GM19468 (cell line): ENCODE measurements around the gene MRPL4.
A peak's percentile ranks its signal among the peaks of the same experiment; 100 is the strongest.
"Not testable (repeated sequence)": the region's sequence is repeated elsewhere in the genome, so short reads cannot be mapped to it uniquely, and the experiment has no call there.

ENCODE experiments used
- ATAC-seq: cut with Tn5 transposase; IDR thresholded peaks from one replicate; pipeline ENCODE4 v1.9.1; 2021; ENCODE audit warnings: mild to moderate bottlenecking, moderate library complexity, moderate number of reproducible peaks; ENCODE audit not compliant: unreplicated experiment; ENCODE audit errors: extremely low read depth

MRPL4 gene

DNA sequence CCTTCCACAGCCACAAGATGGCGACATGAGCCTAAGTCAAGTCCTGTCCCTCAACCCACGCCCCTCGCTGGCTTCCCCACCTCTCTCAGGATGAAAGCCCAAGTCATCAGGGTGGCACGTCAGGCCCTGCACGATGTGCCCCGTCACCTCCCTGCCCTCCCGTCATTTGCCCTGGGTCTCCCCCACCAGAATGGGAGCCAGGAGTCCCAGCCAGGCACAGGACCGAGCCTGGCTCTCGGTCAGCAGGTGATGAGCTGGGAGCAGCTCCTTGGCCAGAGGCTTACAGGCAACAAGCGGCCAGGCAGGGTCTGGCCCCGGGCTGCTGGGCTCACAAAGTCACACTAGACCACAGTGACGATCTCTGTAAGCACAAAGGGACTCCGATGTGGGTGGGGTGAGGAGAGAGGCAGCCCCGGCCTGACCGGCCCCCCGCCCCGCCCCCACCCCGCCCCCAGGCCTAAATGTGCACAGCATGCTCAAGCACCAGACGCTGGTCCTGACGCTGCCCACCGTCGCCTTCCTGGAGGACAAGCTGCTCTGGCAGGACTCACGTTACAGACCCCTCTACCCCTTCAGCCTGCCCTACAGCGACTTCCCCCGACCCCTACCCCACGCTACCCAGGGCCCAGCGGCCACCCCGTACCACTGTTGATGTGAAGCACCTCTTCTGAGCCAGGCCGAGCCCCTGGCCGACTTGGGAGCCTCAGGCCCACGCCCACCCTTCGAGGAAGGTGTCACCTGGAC is 7.3 kb downstream of the MRPL4 start:
- ATAC-seq = no peak

- no peak for ATAC-seq
Measured at GRCh38 chr19:10260141-10260584, 8.1 kb downstream of the MRPL4 start.

DNA sequence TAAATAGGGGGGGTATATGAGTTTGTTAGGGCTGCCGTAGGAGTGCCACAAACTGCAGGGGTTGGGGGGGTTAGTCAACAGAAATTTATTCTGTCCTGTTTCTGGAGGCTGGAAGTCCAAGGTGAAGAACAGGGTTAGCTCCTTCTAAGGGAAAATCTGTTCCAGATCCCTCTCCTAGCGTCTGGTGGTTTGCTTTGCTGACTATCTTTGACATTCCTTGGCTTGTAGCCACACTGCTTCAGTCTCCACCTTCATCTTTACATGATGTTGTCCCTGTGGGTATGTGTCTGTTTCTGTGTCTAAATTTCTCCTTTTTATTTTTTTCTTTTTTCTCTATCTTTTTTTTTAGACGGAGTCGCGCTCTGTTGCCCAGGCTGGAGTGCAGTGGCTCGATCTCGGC is 10.8 kb downstream of the MRPL4 start:
- no peak for ATAC-seq

- no peak for ATAC-seq
Measured at GRCh38 chr19:10266706-10267105, 14.7 kb downstream of the MRPL4 start.

- ATAC-seq = no peak
Measured at GRCh38 chr19:10268071-10268470, 16.1 kb downstream of the MRPL4 start.

DNA sequence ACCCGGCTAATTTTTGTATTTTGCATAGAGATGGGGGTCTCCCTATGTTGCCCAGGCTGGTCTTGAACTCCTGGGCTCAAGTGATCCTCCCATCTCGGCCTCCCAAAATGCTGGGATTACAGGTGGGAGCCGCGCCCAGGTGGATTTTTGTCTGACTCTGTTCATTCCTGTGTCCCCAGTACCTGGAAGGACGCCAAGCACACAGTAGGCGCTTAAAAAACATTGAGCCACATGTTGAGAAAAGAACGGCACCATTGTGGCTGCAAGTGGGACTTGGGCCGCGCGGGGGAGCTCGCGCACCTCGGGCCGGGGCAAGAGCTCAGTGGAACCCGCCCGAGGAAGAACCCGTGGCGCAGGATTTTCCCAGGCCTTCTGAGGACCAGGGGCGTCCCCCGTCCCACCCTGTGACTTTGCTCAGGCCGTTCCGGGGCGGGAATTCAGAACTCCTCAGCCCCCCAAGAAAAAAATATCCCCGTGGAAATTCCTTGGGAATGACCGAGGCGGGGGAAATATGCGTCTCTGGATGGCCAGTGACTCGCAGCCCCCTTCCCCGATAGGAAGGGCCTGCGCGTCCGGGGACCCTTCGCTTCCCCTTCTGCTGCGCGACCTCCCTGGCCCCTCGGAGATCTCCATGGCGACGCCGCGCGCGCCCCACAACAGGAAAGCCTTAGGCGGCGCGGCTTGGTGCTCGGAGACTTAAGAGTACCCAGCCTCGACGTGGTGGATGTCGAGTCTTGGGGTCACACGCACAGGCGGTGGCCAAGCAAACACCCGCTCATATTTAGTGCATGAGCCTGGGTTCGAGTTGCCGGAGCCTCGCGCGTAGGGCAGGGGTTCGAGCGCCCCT is 17.5 kb downstream of the MRPL4 start:
- no peak for ATAC-seq

DNA sequence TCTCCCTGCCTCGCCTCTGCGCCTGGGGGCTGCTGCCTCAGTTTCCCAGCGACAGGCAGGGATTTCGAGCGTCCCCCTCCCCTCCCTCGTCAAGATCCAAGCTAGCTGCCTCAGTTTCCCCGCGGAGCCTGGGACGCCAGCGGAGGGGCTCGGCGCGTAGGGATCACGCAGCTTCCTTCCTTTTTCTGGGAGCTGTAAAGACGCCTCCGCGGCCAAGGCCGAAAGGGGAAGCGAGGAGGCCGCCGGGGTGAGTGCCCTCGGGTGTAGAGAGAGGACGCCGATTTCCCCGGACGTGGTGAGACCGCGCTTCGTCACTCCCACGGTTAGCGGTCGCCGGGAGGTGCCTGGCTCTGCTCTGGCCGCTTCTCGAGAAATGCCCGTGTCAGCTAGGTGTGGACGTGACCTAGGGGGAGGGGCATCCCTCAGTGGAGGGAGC is 18.2 kb downstream of the MRPL4 start:
- ATAC-seq = no peak

DNA sequence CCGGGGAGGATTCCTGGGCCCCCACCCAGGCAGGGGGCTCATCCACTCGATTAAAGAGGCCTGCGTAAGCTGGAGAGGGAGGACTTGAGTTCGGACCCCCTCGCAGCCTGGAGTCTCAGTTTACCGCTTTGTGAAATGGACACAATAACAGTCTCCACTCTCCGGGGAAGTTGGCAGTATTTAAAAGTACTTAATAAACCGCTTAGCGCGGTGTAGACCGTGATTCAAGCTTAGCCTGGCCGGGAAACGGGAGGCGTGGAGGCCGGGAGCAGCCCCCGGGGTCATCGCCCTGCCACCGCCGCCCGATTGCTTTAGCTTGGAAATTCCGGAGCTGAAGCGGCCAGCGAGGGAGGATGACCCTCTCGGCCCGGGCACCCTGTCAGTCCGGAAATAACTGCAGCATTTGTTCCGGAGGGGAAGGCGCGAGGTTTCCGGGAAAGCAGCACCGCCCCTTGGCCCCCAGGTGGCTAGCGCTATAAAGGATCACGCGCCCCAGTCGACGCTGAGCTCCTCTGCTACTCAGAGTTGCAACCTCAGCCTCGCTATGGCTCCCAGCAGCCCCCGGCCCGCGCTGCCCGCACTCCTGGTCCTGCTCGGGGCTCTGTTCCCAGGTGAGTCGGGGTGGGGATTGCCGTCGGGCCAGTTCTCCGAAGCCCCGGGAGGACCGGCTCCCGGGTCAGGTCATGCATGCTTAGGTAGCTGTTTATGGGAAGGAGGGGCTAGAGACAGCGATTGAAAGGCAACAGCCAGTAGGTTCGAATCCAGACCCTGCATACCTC is 18.8 kb downstream of the MRPL4 start, which contains the start of gene ICAM1:
Gene ICAM1, plus strand, starts transcription at position 505 of the 779 bp plus-strand sequence. Its CDS starts 40 bp downstream, at position 545.
- peak; percentile 25 for ATAC-seq

- ATAC-seq = no peak
Measured at GRCh38 chr19:10271543-10272086, 19.6 kb downstream of the MRPL4 start.

- no peak for ATAC-seq
Measured at GRCh38 chr19:10274589-10274988, 22.6 kb downstream of the MRPL4 start.

DNA sequence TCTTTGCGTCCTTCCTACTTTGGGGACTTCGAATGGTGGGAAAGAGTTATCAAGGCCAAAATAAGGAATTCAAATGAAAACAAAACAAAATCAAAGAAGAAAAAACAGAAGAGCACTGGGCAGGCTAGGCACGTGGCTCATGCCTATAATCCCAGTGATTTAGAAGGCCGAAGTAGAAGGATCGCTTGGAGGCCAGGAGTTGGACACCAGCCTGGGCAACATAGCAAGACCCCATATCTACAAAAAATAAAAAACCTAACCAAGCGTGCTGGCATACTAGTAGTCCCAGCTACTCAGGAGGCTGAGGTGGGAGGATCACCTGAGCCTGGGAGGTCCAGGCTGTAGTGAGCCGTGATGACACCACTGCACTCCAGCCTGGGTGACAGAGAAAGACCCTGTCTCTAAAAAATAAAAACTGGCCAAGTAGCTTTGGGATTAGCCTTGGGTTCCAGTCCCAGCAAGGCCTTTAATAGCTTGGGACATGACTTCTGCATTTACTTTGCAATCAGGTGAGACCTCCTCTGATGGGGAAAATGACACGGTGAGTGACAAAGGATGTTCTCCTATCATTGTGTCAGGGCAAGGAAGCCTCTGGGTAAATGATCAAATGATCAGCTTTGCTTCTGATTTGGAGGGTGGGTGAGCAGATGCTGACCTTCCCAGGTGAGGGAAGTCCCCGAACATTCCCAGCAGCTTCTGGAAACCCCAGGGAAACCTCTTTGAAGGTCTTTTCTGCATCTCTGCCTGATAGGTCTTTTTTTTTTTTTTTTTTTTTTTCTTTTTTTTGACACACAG is 26.0 kb downstream of the MRPL4 start:
- no peak for ATAC-seq

- no peak for ATAC-seq
Measured at GRCh38 chr19:10278935-10279334, 26.9 kb downstream of the MRPL4 start.

- no peak for ATAC-seq
Measured at GRCh38 chr19:10279737-10280442, 27.9 kb downstream of the MRPL4 start.

DNA sequence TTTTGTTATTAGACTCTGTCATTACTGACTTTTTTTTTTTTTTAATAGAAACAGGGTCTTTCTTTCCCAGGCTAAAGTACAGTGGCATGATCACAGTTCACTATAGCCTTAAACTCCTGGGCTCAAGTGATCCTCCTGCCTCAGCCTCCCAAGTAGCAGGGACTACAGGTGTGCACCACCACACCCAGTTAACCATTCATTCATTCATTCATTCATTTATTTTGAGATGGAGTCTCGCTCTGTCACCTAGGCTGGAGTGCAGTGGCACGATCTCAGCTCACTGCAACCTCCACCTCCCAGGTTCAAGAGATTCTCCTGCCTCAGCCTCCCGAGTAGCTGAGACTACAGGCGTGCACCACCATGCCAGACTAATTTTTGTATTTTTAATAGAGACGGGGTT is 30.0 kb downstream of the MRPL4 start:
- not testable (repeated sequence) for ATAC-seq

DNA sequence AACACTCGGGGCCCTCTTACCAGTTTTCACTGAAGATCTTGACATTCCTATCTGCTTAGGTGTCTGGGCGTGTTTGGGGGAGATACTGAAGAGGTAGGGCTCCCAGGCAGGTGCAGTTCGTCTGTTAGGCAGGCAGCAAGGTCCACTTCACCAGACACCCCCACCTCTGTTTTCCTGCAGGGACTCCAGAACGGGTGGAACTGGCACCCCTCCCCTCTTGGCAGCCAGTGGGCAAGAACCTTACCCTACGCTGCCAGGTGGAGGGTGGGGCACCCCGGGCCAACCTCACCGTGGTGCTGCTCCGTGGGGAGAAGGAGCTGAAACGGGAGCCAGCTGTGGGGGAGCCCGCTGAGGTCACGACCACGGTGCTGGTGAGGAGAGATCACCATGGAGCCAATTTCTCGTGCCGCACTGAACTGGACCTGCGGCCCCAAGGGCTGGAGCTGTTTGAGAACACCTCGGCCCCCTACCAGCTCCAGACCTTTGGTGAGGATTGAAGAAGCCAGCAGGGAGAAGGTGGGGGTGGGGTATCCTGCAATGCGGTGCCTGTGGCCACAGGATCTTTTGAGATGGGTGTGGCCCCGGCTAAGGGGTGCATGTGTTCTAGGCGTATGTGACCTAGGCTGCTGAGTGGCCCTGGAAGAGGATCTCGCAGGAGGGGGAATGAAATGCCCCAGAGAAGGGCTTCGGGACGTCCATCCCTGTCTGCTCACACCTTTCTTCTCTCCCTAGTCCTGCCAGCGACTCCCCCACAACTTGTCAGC is 31.5 kb downstream of the MRPL4 start:
- no peak for ATAC-seq

- no peak for ATAC-seq
Measured at GRCh38 chr19:10284065-10284959, 32.3 kb downstream of the MRPL4 start.

- no peak for ATAC-seq
Measured at GRCh38 chr19:10284960-10285278, 32.9 kb downstream of the MRPL4 start.
